ENCODE results near the gene MIOS. TPM values are rescaled to one million over a fixed set of nuclear protein-coding genes. Genes with fewer than 3 reads are reported as not detected.
"Not testable (repeated sequence)": the region's sequence is repeated elsewhere in the genome, so short reads cannot be mapped to it uniquely, and the experiment has no call there.

Gene MIOS
- total RNA-seq, 1 donor from 2014 or later: 30.2 TPM

GRCh38 chr7:7554649-7555575, 11.8 kb upstream of the MIOS start:
- DNase-seq (ENCODE audit: low spot score): no peak

GRCh38 chr7:7556852-7557251, 9.8 kb upstream of the MIOS start:
- DNase-seq (ENCODE audit: low spot score): no peak

GRCh38 chr7:7557252-7557651, 9.4 kb upstream of the MIOS start:
- no peak for DNase-seq (ENCODE audit: low spot score)

- DNase-seq (ENCODE audit: low spot score): not testable (repeated sequence)
Measured at GRCh38 chr7:7561591-7561990, 5.1 kb upstream of the MIOS start.

- no peak for DNase-seq (ENCODE audit: low spot score)
Measured at GRCh38 chr7:7562736-7563135, 3.9 kb upstream of the MIOS start.

GRCh38 chr7:7563269-7563668, 3.4 kb upstream of the MIOS start:
- no peak for DNase-seq (ENCODE audit: low spot score)

GRCh38 chr7:7563813-7564212, 2.9 kb upstream of the MIOS start:
- no peak for DNase-seq (ENCODE audit: low spot score)

- DNase-seq (ENCODE audit: low spot score): no peak
Measured at GRCh38 chr7:7564323-7564780, 2.3 kb upstream of the MIOS start.

- DNase-seq (ENCODE audit: low spot score): no peak
Measured at GRCh38 chr7:7565018-7565680, 1.5 kb upstream of the MIOS start.

- DNase-seq (ENCODE audit: low spot score): no peak
Measured at GRCh38 chr7:7565746-7566650, 686 bp upstream of the MIOS start.

GRCh38 chr7:7567898-7568531, 1.3 kb downstream of the MIOS start:
- no peak for DNase-seq (ENCODE audit: low spot score)

GRCh38 chr7:7568553-7568952, 1.9 kb downstream of the MIOS start:
- no peak for DNase-seq (ENCODE audit: low spot score)

- no peak for DNase-seq (ENCODE audit: low spot score)
Measured at GRCh38 chr7:7569081-7569527, 2.4 kb downstream of the MIOS start.

- no peak for DNase-seq (ENCODE audit: low spot score)
Measured at GRCh38 chr7:7569615-7570014, 2.9 kb downstream of the MIOS start.

GRCh38 chr7:7570584-7570983, 3.9 kb downstream of the MIOS start:
- DNase-seq (ENCODE audit: low spot score): no peak

GRCh38 chr7:7573701-7574100, 7.0 kb downstream of the MIOS start:
- DNase-seq (ENCODE audit: low spot score): no peak

GRCh38 chr7:7576344-7576743, 9.7 kb downstream of the MIOS start:
- DNase-seq (ENCODE audit: low spot score): no peak

- DNase-seq (ENCODE audit: low spot score): no peak
Measured at GRCh38 chr7:7577888-7578287, 11.2 kb downstream of the MIOS start.

GRCh38 chr7:7579638-7580037, 13.0 kb downstream of the MIOS start:
- DNase-seq (ENCODE audit: low spot score): no peak

GRCh38 chr7:7581531-7582179, 15.0 kb downstream of the MIOS start:
- DNase-seq (ENCODE audit: low spot score): no peak

GRCh38 chr7:7582596-7582995, 15.9 kb downstream of the MIOS start:
- DNase-seq (ENCODE audit: low spot score): no peak
